Endothelial cell of umbilical vein (primary cell): Measurements from ENCODE around the gene GTF2H2C.

ENCODE experiments used
- CTCF ChIP-seq, 2 donors: IDR thresholded peaks; 1 replicate in 1 of 2; 2 replicates in 1 of 2; pipeline ENCODE4 v1.5.1; 2011; ENCODE audit warnings: low read length in 2 of 2, mild to moderate bottlenecking in 2 of 2, moderate library complexity in 2 of 2, control low read depth in 1 of 2, inconsistent platforms in 1 of 2, low read depth in 1 of 2; ENCODE audit not compliant: insufficient read depth in 1 of 2; ENCODE audit errors: extremely low read depth in 1 of 2
- EZH2 ChIP-seq: IDR thresholded peaks from 2 replicates; pipeline ENCODE4 v1.6.1; 2012; ENCODE audit warnings: borderline replicate concordance, low read depth, mild to moderate bottlenecking, moderate library complexity, low read length, inconsistent platforms; ENCODE audit not compliant: severe bottlenecking
- JUN ChIP-seq: IDR thresholded peaks from 2 replicates; pipeline ENCODE4 v1.6.1; 2011; ENCODE audit warnings: borderline replicate concordance, low read depth; ENCODE audit not compliant: insufficient read length, insufficient read depth
- POLR2A ChIP-seq: IDR thresholded peaks from 2 replicates; pipeline ENCODE4 v1.6.1; 2012; ENCODE audit warnings: low read depth, mild to moderate bottlenecking, control low read depth, low read length
- POLR2AphosphoS5 ChIP-seq: IDR thresholded peaks from 2 replicates; pipeline ENCODE4 v1.6.1; 2012; ENCODE audit warnings: low read depth, mild to moderate bottlenecking, control low read depth, low read length, moderate library complexity; ENCODE audit not compliant: insufficient read depth

GRCh38 chr5:69527128-69527770 is 32.7 kb upstream of the GTF2H2C start:
- TF ChIP-seq CTCF (IDR thresholded peaks at IDR 0.05; ENCODE audit: extremely low read depth in 1 of 2, insufficient read depth in 1 of 2, low read depth in 1 of 2, low read length in 2 of 2): no peak
- TF ChIP-seq POLR2A: no peak
- no peak for TF ChIP-seq EZH2
- no peak for TF ChIP-seq JUN
- no peak for TF ChIP-seq POLR2AphosphoS5
